Renal cortical epithelial cell (primary cell): ENCODE data around the gene TMEM270. TPM values are rescaled to one million over a fixed set of nuclear protein-coding genes. Genes with fewer than 3 reads are reported as not detected.
"Not testable (repeated sequence)": the region's sequence is repeated elsewhere in the genome, so short reads cannot be mapped to it uniquely, and the experiment has no call there.

Experiments used
- DNase-seq: peaks from one replicate; pipeline ENCODE4 v3.0.0-alpha.2; 2011; ENCODE audit warnings: low read depth
- total RNA-seq: library from RNA; depleted of rRNA; stranded (reverse); fragments of >200 nt; gene quantifications from 2 replicates; pipeline ENCODE4 v1.2.3, GENCODE V29; 2014

Gene TMEM270
- total RNA-seq: not detected in 2 replicates

GRCh38 chr7:73860859-73861258 is at the start of gene TMEM270:
TMEM270 (plus strand) TSS chr7:73861159; CDS start chr7:73861195, 36 bp downstream.
- no peak for DNase-seq

GRCh38 chr7:73811760-73812168 is 49.2 kb upstream of the TMEM270 start:
- no peak for DNase-seq

GRCh38 chr7:73812996-73813395 is 48.0 kb upstream of the TMEM270 start:
- no peak for DNase-seq

- DNase-seq: no peak
These were observed 45.5 kb upstream of the TMEM270 start for GRCh38 chr7:73815436-73815835.

GRCh38 chr7:73817121-73817520 is 43.8 kb upstream of the TMEM270 start:
- DNase-seq: no peak

- no peak for DNase-seq
These were observed 40.9 kb upstream of the TMEM270 start for GRCh38 chr7:73820013-73820412.

GRCh38 chr7:73821597-73822285 is 39.2 kb upstream of the TMEM270 start:
- DNase-seq: not testable (repeated sequence)

GRCh38 chr7:73822319-73823173 is 38.4 kb upstream of the TMEM270 start:
- DNase-seq: peak; percentile 94

- no peak for DNase-seq
These were observed 37.7 kb upstream of the TMEM270 start for GRCh38 chr7:73823257-73823656.

GRCh38 chr7:73823873-73824592 is 36.9 kb upstream of the TMEM270 start:
- DNase-seq: no peak

GRCh38 chr7:73824986-73825385 is 36.0 kb upstream of the TMEM270 start:
- peak; percentile 32 for DNase-seq

GRCh38 chr7:73827567-73828106 is 33.3 kb upstream of the TMEM270 start:
- DNase-seq: peak; percentile 71

- peak; percentile 82 for DNase-seq
These were observed 32.7 kb upstream of the TMEM270 start for GRCh38 chr7:73828107-73828803.

- DNase-seq: no peak
These were observed 32.0 kb upstream of the TMEM270 start for GRCh38 chr7:73828972-73829371.

- no peak for DNase-seq
These were observed 31.5 kb upstream of the TMEM270 start for GRCh38 chr7:73829505-73829904.

GRCh38 chr7:73829921-73830680 is 30.9 kb upstream of the TMEM270 start:
- DNase-seq: no peak

GRCh38 chr7:73830681-73831583 is 30.0 kb upstream of the TMEM270 start, which contains the start of gene CLDN4:
CLDN4 (plus strand) TSS chr7:73830996; CDS start chr7:73831202, 206 bp downstream.
- DNase-seq: peak; percentile 67

- DNase-seq: no peak
These were observed 29.4 kb upstream of the TMEM270 start for GRCh38 chr7:73831584-73831833.

GRCh38 chr7:73831834-73832651 is 28.9 kb upstream of the TMEM270 start:
- DNase-seq: peak; percentile 30
